ENCODE measurements around the gene METTL15. TPM values are rescaled to one million over a fixed set of nuclear protein-coding genes. Genes with fewer than 3 reads are reported as not detected.

The METTL15 gene
- total RNA-seq, 1 experiment from 2014 or later, result 9.1 TPM

- Histone ChIP-seq H3K27ac (ENCODE audit: insufficient read length, low read depth, low read length) (no peak overlapping the region), H4K8ac (replicated peaks; ENCODE audit: insufficient read length, low read depth, low read length) (no peak overlapping the region), H4K5ac (ENCODE audit: insufficient read length, low read depth, low read length) (no peak overlapping the region), H3K79me2 (ENCODE audit: insufficient read depth, low read length) (peaks cover 2% of the 10 kb centered on the region; the same call in 1 of the 2 replicates), H3K4ac (ENCODE audit: low read depth, low read length) (no peak overlapping the region), H3K4me1 (ENCODE audit: insufficient read depth, low read length) (no peaks in the 10 kb centered on the region), H2BK15ac (ENCODE audit: low read depth, low read length) (no peak overlapping the region), H2BK5ac (ENCODE audit: insufficient read length, low read length) (no peak overlapping the region), H3K9me3 (ENCODE audit: control insufficient read depth, low read depth, low read length) (no peaks in the 10 kb centered on the region), H3K18ac (ENCODE audit: insufficient read length, low read depth, low read length) (no peak overlapping the region), H2AFZ (ENCODE audit: low read length) (no peak overlapping the region), H2AK5ac (ENCODE audit: insufficient read length, low read length) (no peak overlapping the region), H4K20me1 (ENCODE audit: control insufficient read depth, insufficient read depth, insufficient read length) (no peaks in the 10 kb centered on the region), H2BK20ac (ENCODE audit: low read depth, low read length, poor library complexity, severe bottlenecking) (no peak overlapping the region), H2BK12ac (ENCODE audit: insufficient read length, low read depth, low read length) (no peak overlapping the region), H2BK120ac (ENCODE audit: low read depth, low read length, poor library complexity, severe bottlenecking) (no peak overlapping the region), H4K91ac (ENCODE audit: insufficient read length, low read depth, low read length) (no peak overlapping the region), H3K79me1 (ENCODE audit: insufficient read depth, low read depth, low read length, poor library complexity, severe bottlenecking) (no peaks in the 10 kb centered on the region), H3K14ac (ENCODE audit: insufficient read depth, low read length) (no peak overlapping the region), H3K56ac (ENCODE audit: insufficient read length, low read depth, low read length) (no peak overlapping the region), H3T11ph (ENCODE audit: low read length) (no peak overlapping the region), H3K23me2 (ENCODE audit: insufficient read length, low read depth, low read length, poor library complexity, severe bottlenecking) (peaks cover 4% of the 10 kb centered on the region), H3K27me3 (ENCODE audit: insufficient read depth, low read length) (no peaks in the 10 kb centered on the region), H3K4me2 (ENCODE audit: insufficient read depth, insufficient read length, low read length) (no peak overlapping the region), H3K9ac (ENCODE audit: extremely low read depth, insufficient read length, low read length) (no peak overlapping the region), H3K23ac (ENCODE audit: insufficient read length, low read depth, low read length) (no peak overlapping the region)
- Mint-ChIP-seq H3K4me3 (no peak overlapping the region), H3K27ac (no peak overlapping the region), H3K36me3 (ENCODE audit: insufficient read depth in 1 of 3, low read depth in 3 of 3) (peaks cover 0 to 19% (median 11%) of the 10 kb centered on the region in 3 experiments; a peak in 5 of 7 replicates), H3K9me3 (no peaks in the 10 kb centered on the region), H3K27me3 (ENCODE audit: low read depth) (no peaks in the 10 kb centered on the region), H3K4me1 (peaks cover 9 to 18% of the 10 kb centered on the region in 2 experiments)
- TF ChIP-seq, protein P1, sequence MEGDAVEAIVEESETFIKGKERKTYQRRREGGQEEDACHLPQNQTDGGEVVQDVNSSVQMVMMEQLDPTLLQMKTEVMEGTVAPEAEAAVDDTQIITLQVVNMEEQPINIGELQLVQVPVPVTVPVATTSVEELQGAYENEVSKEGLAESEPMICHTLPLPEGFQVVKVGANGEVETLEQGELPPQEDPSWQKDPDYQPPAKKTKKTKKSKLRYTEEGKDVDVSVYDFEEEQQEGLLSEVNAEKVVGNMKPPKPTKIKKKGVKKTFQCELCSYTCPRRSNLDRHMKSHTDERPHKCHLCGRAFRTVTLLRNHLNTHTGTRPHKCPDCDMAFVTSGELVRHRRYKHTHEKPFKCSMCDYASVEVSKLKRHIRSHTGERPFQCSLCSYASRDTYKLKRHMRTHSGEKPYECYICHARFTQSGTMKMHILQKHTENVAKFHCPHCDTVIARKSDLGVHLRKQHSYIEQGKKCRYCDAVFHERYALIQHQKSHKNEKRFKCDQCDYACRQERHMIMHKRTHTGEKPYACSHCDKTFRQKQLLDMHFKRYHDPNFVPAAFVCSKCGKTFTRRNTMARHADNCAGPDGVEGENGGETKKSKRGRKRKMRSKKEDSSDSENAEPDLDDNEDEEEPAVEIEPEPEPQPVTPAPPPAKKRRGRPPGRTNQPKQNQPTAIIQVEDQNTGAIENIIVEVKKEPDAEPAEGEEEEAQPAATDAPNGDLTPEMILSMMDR (conservative IDR thresholded peaks at IDR 0.05), result no peak
- no peak for DNase-seq
- no CpG with 5 or more reads among the region's 4 CpGs for WGBS (ENCODE audit: extremely low coverage, insufficient read length, low lambda C conversion rate)
Observed at GRCh38 chr11:28114116-28114515, 5.9 kb downstream of the METTL15 start.
